Measurements from ENCODE around the gene ZNF575. TPM values are rescaled to one million over a fixed set of nuclear protein-coding genes. Genes with fewer than 3 reads are reported as not detected.

The ZNF575 gene
- total and polyA plus RNA-seq, 2 experiments from 2014 or later: 3.1 TPM; not detected in 1

DNA sequence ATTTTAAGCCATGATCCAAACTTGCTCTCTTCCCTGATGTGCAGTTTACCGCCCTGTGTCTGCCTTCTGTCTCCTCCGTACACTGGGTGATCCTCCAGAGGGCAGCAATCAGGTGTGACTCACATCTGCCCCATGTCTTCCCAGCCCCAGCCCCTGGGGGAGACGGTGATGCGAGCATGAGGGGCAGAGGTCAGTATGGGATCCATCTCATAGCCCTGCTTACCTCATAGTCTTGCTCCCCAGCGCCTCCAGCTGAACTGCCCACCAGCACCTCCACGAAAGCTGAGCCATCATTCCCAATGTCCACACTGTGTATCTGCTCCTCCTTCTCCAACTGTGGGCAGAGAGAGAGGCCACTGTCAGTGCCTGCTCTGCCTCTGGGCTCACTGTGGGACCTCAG lies 27.7 kb downstream of the ZNF575 start:
- no peaks in the 10 kb centered on the region for H3K36me3 ChIP-seq (replicated peaks; ENCODE audit: insufficient read depth, low read depth)
- H3K4me3 ChIP-seq: no peak overlapping the region

DNA sequence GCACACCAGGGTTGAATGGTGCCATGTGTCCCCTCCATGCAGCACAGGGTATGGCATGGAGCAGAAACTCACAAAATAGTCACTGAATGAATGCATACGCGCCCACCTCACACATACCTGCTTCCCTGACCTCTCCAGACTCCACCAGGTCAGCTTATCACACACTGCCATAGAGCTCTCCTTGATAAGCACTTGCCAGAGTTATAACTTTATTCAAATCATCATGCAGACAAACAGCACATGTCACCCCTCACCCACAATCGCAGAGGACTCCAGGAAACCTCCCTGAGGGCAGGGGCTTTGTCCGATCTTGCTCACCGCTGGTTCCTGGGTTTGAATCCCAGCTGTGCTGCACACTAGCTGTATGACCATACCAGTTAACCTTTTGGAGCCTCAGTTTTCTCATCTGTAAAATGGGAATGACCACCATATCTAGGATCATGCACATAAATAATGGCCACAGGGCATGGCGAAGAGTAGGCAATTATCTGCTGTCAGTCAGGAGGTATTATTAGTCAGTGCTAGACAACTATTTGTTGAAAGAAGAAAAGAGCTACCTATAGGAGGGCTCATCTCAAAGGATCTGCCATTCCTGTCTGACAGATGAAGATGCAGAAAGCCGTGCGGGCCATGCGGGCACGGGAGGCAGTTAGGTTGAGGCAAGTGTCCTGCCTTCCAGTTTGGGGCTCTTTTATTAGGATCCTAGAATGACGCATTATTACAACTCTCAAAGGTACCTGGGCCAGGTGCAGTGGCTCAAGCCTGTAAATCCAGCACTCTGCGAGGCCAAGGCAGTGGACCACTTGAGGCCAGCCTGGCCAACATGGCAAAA lies 28.4 kb downstream of the ZNF575 start:
- Histone ChIP-seq H3K9me3 (ENCODE audit: low read depth) (no peaks in the 10 kb centered on the region), H3K4me1 (ENCODE audit: insufficient read depth) (no peaks in the 10 kb centered on the region), H3K79me2 (peaks cover 6% of the 10 kb centered on the region), H4K20me1 (ENCODE audit: insufficient read depth, poor library complexity, severe bottlenecking) (no peaks in the 10 kb centered on the region), H3K36me3 (replicated peaks; ENCODE audit: insufficient read depth, low read depth) (no peaks in the 10 kb centered on the region), H2AFZ (no peak overlapping the region), H3K27ac (no peak overlapping the region), H3K27me3 (no peaks in the 10 kb centered on the region), H3K4me3 (no peak overlapping the region), H3K9me2 (replicated peaks; ENCODE audit: insufficient read depth) (no peaks in the 10 kb centered on the region), H3K4me2 (no peak overlapping the region)
- WGBS (ENCODE audit: low lambda C conversion rate, missing lambda C conversion rate): 96% methylated on average over 12 of the region's 12 CpGs
- TF ChIP-seq, protein P1, sequence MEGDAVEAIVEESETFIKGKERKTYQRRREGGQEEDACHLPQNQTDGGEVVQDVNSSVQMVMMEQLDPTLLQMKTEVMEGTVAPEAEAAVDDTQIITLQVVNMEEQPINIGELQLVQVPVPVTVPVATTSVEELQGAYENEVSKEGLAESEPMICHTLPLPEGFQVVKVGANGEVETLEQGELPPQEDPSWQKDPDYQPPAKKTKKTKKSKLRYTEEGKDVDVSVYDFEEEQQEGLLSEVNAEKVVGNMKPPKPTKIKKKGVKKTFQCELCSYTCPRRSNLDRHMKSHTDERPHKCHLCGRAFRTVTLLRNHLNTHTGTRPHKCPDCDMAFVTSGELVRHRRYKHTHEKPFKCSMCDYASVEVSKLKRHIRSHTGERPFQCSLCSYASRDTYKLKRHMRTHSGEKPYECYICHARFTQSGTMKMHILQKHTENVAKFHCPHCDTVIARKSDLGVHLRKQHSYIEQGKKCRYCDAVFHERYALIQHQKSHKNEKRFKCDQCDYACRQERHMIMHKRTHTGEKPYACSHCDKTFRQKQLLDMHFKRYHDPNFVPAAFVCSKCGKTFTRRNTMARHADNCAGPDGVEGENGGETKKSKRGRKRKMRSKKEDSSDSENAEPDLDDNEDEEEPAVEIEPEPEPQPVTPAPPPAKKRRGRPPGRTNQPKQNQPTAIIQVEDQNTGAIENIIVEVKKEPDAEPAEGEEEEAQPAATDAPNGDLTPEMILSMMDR (IDR thresholded peaks at IDR 0.05; ENCODE audit: poor library complexity): no peak
- TF ChIP-seq EZH2phosphoT487 (IDR thresholded peaks at IDR 0.05; ENCODE audit: low read depth, severe bottlenecking, unreplicated experiment) (no peak), EZH2 (IDR thresholded peaks at IDR 0.05; ENCODE audit: borderline replicate concordance) (no peak)
- DNase-seq (ENCODE audit: low spot score): no peak

More for the DNA sequence above, 27.7 kb downstream of the ZNF575 start:
- Histone ChIP-seq H3K27ac (no peak overlapping the region), H3K9me3 (ENCODE audit: low read depth) (no peaks in the 10 kb centered on the region), H3K79me2 (peaks cover 3% of the 10 kb centered on the region), H3K4me2 (no peak overlapping the region), H3K27me3 (no peaks in the 10 kb centered on the region), H3K9me2 (replicated peaks; ENCODE audit: insufficient read depth) (no peaks in the 10 kb centered on the region), H4K20me1 (ENCODE audit: insufficient read depth, poor library complexity, severe bottlenecking) (no peaks in the 10 kb centered on the region), H2AFZ (no peak overlapping the region), H3K4me1 (ENCODE audit: insufficient read depth) (no peaks in the 10 kb centered on the region)
- WGBS (ENCODE audit: low lambda C conversion rate, missing lambda C conversion rate): 78% methylated on average over 6 of the region's 6 CpGs
- TF ChIP-seq, protein P1 (IDR thresholded peaks at IDR 0.05; ENCODE audit: poor library complexity): no peak
- TF ChIP-seq EZH2 (IDR thresholded peaks at IDR 0.05; ENCODE audit: borderline replicate concordance): no peak
- no peak for TF ChIP-seq EZH2phosphoT487 (IDR thresholded peaks at IDR 0.05; ENCODE audit: low read depth, severe bottlenecking, unreplicated experiment)
- no peak for DNase-seq (ENCODE audit: low spot score)

DNA sequence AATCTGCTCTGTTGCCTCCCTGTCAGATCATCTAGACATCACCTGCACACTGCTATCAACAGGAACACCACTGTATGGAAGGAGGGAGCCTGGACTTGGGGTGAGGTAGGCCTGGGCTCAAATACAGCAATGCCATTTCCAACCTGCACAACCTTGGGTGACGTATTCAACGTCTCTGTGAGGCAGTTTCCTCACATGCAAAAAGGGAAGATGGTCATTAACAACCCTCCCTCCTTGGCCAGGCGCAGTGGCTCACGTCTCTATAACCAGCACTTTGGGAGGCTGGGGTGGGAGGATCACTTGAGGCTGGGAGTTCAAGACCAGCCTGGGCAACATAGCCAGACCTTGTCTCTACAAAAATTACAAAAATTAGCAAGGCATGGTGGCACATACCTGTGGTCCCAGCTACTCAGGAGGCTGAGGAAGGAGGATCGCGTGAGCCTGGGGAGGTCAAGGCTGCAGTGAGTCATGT lies 29.3 kb downstream of the ZNF575 start:
- TF ChIP-seq, protein P1 (IDR thresholded peaks at IDR 0.05; ENCODE audit: poor library complexity): no peak
- TF ChIP-seq EZH2 (IDR thresholded peaks at IDR 0.05; ENCODE audit: borderline replicate concordance) (no peak), EZH2phosphoT487 (IDR thresholded peaks at IDR 0.05; ENCODE audit: low read depth, severe bottlenecking, unreplicated experiment) (no peak)
- H3K4me2 ChIP-seq: no peak overlapping the region
- no peaks in the 10 kb centered on the region for H4K20me1 ChIP-seq (ENCODE audit: insufficient read depth, poor library complexity, severe bottlenecking)
- H3K9me2 ChIP-seq (replicated peaks; ENCODE audit: insufficient read depth): no peaks in the 10 kb centered on the region
- H3K4me1 ChIP-seq (ENCODE audit: insufficient read depth): no peaks in the 10 kb centered on the region
- no peaks in the 10 kb centered on the region for H3K27me3 ChIP-seq
- H3K36me3 ChIP-seq (replicated peaks; ENCODE audit: insufficient read depth, low read depth): no peaks in the 10 kb centered on the region
- no peak overlapping the region for H3K4me3 ChIP-seq
- DNase-seq (ENCODE audit: low spot score): no peak
- H3K79me2 ChIP-seq: peaks cover 12% of the 10 kb centered on the region
- WGBS (ENCODE audit: low lambda C conversion rate, missing lambda C conversion rate): 98% methylated on average over 6 of the region's 6 CpGs
- no peaks in the 10 kb centered on the region for H3K9me3 ChIP-seq (ENCODE audit: low read depth)
- H3K27ac ChIP-seq: no peak overlapping the region
- H2AFZ ChIP-seq: no peak overlapping the region
